ENCODE results near the gene ATP6V1B1.

DNA sequence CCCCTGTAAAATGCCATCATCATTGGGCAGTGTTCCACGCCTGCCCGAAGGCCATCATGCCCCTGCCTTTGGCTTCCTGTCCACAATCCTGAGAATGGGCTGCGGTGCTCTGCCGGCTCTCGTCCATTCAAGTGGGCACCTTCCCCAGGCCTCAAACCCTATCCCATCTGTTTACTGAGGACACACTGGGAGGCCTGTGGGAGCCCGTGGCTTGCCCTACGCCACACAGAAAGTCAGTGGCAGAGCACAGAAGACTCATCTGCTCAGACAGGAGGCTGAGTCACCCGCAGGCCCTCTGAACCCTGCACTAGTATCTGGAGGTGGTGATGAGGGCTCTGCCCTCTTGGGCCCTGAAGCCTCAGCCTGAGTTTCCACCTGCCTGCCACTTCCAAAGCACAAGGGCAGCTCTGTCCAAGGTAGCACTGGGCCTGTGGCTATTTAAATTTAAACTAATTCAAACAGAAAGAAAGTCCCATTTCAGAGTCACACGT lies 23.6 kb downstream of the ATP6V1B1 start:
- TF ChIP-seq CHCHD3 (CRISPR knock-in tag; IDR thresholded peaks at IDR 0.05): no peak
- TF ChIP-seq, protein P1, sequence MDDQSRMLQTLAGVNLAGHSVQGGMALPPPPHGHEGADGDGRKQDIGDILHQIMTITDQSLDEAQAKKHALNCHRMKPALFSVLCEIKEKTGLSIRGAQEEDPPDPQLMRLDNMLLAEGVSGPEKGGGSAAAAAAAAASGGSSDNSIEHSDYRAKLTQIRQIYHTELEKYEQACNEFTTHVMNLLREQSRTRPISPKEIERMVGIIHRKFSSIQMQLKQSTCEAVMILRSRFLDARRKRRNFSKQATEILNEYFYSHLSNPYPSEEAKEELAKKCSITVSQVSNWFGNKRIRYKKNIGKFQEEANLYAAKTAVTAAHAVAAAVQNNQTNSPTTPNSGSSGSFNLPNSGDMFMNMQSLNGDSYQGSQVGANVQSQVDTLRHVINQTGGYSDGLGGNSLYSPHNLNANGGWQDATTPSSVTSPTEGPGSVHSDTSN (CRISPR knock-in tag; IDR thresholded peaks at IDR 0.05; ENCODE audit: borderline replicate concordance): no peak
- no peak for TF ChIP-seq ZNF766 (CRISPR knock-in tag; IDR thresholded peaks at IDR 0.05; ENCODE audit: borderline replicate concordance)
- no peak for TF ChIP-seq SP4 (CRISPR knock-in tag; IDR thresholded peaks at IDR 0.05)

Measured in HepG2 (cell line).